Sciatic nerve (tissue), 1 donor: ENCODE measurements around the gene PNO1. TPM values are rescaled to one million over a fixed set of nuclear protein-coding genes. Genes with fewer than 3 reads are reported as not detected.

ENCODE experiments used
- total RNA-seq: library from RNA; stranded (reverse); fragmentation: NEBNext Ultra II Directional; extraction: Animal tissue kit (Norgen Biotek cat#: 25700); gene quantifications from one replicate; pipeline ENCODE4 v1.2.1, GENCODE V29; 2021
- donor health status: DM: no; HTN: no; CAD: no.

Gene PNO1
- total RNA-seq, 1 donor from 2014 or later = 10.6 TPM

Other genes starting within 250 kb of the PNO1 start
- 18.5 TPM for gene C1D, start 94.9 kb upstream of the PNO1 start, total RNA-seq
- gene PPP3R1, start 94.6 kb downstream of the PNO1 start, total RNA-seq = 64.0 TPM
- gene CNRIP1, start 162.1 kb downstream of the PNO1 start, total RNA-seq = 41.7 TPM
- gene PLEK, start 207.4 kb downstream of the PNO1 start, total RNA-seq = 21.0 TPM